ENCODE measurements around the gene SLC22A8.

- no peak for TF ChIP-seq CTCF (conservative IDR thresholded peaks at IDR 0.05 in 1 of 2, IDR thresholded peaks at IDR 0.05 in 1 of 2; ENCODE audit: low read depth in 1 of 2, low read length in 2 of 2)
- no peak for TF ChIP-seq EZH2 (IDR thresholded peaks at IDR 0.05; ENCODE audit: low read length, missing control alignments)
Observed at GRCh38 chr11:62984451-62984991, 31.1 kb downstream of the SLC22A8 start, which contains the start of gene SLC22A6.
